ENCODE data around the gene CCSER1.

The CCSER1 gene

GRCh38 chr4:91058345-91058744, 931.2 kb downstream of the CCSER1 start:
- Histone ChIP-seq H3F3A (ENCODE audit: insufficient read depth, low read length) (no peaks in the 10 kb centered on the region), H3K27ac (ENCODE audit: low read depth, low read length, poor library complexity, severe bottlenecking) (no peak overlapping the region), H3K4me3 (ENCODE audit: low read depth, low read length, poor library complexity, severe bottlenecking) (no peak overlapping the region), H3K4me2 (ENCODE audit: low read length) (no peak overlapping the region), H3K4me1 (ENCODE audit: insufficient read depth, low read length, severe bottlenecking) (no peaks in the 10 kb centered on the region), H3K79me2 (ENCODE audit: insufficient read depth, low read length) (no peaks in the 10 kb centered on the region), H3K27me3 (ENCODE audit: insufficient read depth, low read length) (no peaks in the 10 kb centered on the region), H3K36me3 (ENCODE audit: insufficient read depth, low read length) (no peaks in the 10 kb centered on the region), H3K9me3 (ENCODE audit: low read length) (no peaks in the 10 kb centered on the region), H3K9ac (ENCODE audit: low read length) (no peak overlapping the region), H4K20me1 (ENCODE audit: insufficient read depth, low read length) (no peaks in the 10 kb centered on the region), H2AFZ (ENCODE audit: low read length) (no peak overlapping the region), H3K9me2 (ENCODE audit: low read depth, low read length) (no peaks in the 10 kb centered on the region)
- TF ChIP-seq, protein P1, sequence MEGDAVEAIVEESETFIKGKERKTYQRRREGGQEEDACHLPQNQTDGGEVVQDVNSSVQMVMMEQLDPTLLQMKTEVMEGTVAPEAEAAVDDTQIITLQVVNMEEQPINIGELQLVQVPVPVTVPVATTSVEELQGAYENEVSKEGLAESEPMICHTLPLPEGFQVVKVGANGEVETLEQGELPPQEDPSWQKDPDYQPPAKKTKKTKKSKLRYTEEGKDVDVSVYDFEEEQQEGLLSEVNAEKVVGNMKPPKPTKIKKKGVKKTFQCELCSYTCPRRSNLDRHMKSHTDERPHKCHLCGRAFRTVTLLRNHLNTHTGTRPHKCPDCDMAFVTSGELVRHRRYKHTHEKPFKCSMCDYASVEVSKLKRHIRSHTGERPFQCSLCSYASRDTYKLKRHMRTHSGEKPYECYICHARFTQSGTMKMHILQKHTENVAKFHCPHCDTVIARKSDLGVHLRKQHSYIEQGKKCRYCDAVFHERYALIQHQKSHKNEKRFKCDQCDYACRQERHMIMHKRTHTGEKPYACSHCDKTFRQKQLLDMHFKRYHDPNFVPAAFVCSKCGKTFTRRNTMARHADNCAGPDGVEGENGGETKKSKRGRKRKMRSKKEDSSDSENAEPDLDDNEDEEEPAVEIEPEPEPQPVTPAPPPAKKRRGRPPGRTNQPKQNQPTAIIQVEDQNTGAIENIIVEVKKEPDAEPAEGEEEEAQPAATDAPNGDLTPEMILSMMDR (IDR thresholded peaks at IDR 0.05; ENCODE audit: low read length) = no peak
- no peak for TF ChIP-seq EZH2 (IDR thresholded peaks at IDR 0.05; ENCODE audit: borderline replicate concordance, low read length)

- Histone ChIP-seq H3K9me3 (ENCODE audit: low read length) (no peaks in the 10 kb centered on the region), H3K4me3 (ENCODE audit: low read depth, low read length, poor library complexity, severe bottlenecking) (no peak overlapping the region), H3K4me1 (ENCODE audit: insufficient read depth, low read length, severe bottlenecking) (no peaks in the 10 kb centered on the region), H2AFZ (ENCODE audit: low read length) (no peak overlapping the region), H3K9me2 (ENCODE audit: low read depth, low read length) (no peaks in the 10 kb centered on the region), H4K20me1 (ENCODE audit: insufficient read depth, low read length) (no peaks in the 10 kb centered on the region), H3K36me3 (ENCODE audit: insufficient read depth, low read length) (no peaks in the 10 kb centered on the region), H3K27me3 (ENCODE audit: insufficient read depth, low read length) (no peaks in the 10 kb centered on the region), H3K79me2 (ENCODE audit: insufficient read depth, low read length) (no peaks in the 10 kb centered on the region), H3K27ac (ENCODE audit: low read depth, low read length, poor library complexity, severe bottlenecking) (no peak overlapping the region), H3K4me2 (ENCODE audit: low read length) (no peak overlapping the region), H3F3A (ENCODE audit: insufficient read depth, low read length) (no peaks in the 10 kb centered on the region), H3K9ac (ENCODE audit: low read length) (no peak overlapping the region)
- TF ChIP-seq, protein P1 (IDR thresholded peaks at IDR 0.05; ENCODE audit: low read length) = no peak
Observed at GRCh38 chr4:91064157-91064853, 937.1 kb downstream of the CCSER1 start.

- Histone ChIP-seq H2AFZ (ENCODE audit: low read length) (no peak overlapping the region), H3K36me3 (ENCODE audit: insufficient read depth, low read length) (no peaks in the 10 kb centered on the region), H3K4me2 (ENCODE audit: low read length) (no peak overlapping the region), H3K4me1 (ENCODE audit: insufficient read depth, low read length, severe bottlenecking) (no peaks in the 10 kb centered on the region), H3K27ac (ENCODE audit: low read depth, low read length, poor library complexity, severe bottlenecking) (no peak overlapping the region), H3K4me3 (ENCODE audit: low read depth, low read length, poor library complexity, severe bottlenecking) (no peak overlapping the region), H3K9me2 (ENCODE audit: low read depth, low read length) (no peaks in the 10 kb centered on the region), H3F3A (ENCODE audit: insufficient read depth, low read length) (no peaks in the 10 kb centered on the region), H4K20me1 (ENCODE audit: insufficient read depth, low read length) (no peaks in the 10 kb centered on the region), H3K27me3 (ENCODE audit: insufficient read depth, low read length) (no peaks in the 10 kb centered on the region), H3K9ac (ENCODE audit: low read length) (no peak overlapping the region), H3K9me3 (ENCODE audit: low read length) (no peaks in the 10 kb centered on the region), H3K79me2 (ENCODE audit: insufficient read depth, low read length) (no peaks in the 10 kb centered on the region)
- TF ChIP-seq, protein P1 (IDR thresholded peaks at IDR 0.05; ENCODE audit: low read length) = no peak
- TF ChIP-seq EZH2 (IDR thresholded peaks at IDR 0.05; ENCODE audit: borderline replicate concordance, low read length) = no peak
Observed at GRCh38 chr4:91065117-91065516, 937.9 kb downstream of the CCSER1 start.

Data from OCI-LY1 (cell line).